Measurements from ENCODE around the gene BCL2L15.

The BCL2L15 gene

DNA sequence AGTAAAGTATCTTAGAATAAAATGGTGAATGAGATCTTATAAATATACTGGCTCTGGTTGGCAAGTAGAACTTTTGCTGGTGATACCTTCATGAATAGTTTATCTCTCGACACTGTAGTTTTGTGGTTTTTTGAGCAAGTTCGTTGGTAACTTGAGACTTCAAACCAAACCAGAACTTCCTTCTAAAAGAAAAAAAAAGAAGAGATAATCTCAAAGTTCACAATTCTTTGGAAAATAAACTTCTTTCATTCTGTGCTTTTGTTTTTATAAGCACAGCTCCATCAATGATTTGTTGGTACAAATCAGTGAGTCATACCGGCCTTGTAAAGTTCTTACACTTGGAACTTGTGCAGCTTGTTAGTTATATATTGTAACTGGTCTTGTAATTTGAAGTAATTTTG lies 44.1 kb upstream of the BCL2L15 start:
- DNase-seq (no peak), ATAC-seq (ENCODE audit: insufficient read depth, low read depth) (peak; percentile 25)
- Histone ChIP-seq H3K4me1 (ENCODE audit: insufficient read depth, low read length) (peaks cover 67% of the 10 kb centered on the region), H3K4me3 (ENCODE audit: low read depth in 1 of 2, low read length in 2 of 2) (peak overlapping the region; percentile 51 to 72; a peak in 3 of 4 replicates), H3K27me3 (ENCODE audit: insufficient read depth, low read length, poor library complexity) (no peaks in the 10 kb centered on the region), H3K27ac (ENCODE audit: low read length) (peak overlapping the region; percentile 86), H3K36me3 (ENCODE audit: insufficient read depth, low read length) (peaks cover 13% of the 10 kb centered on the region; the same call in 1 of the 2 replicates), H3K9me3 (ENCODE audit: insufficient read depth, low read length, severe bottlenecking) (no peaks in the 10 kb centered on the region), H3K9ac (ENCODE audit: low read depth, low read length) (peak overlapping the region; percentile 66), H2AFZ (ENCODE audit: low read depth, low read length) (no peak overlapping the region), H4K20me1 (ENCODE audit: insufficient read depth, low read length) (peaks cover 35% of the 10 kb centered on the region), H3K4me2 (ENCODE audit: insufficient read depth, low read length) (peak overlapping the region; percentile 77), H3K79me2 (ENCODE audit: insufficient read depth, low read length) (peaks cover 79% of the 10 kb centered on the region)
- TF ChIP-seq, protein P1, sequence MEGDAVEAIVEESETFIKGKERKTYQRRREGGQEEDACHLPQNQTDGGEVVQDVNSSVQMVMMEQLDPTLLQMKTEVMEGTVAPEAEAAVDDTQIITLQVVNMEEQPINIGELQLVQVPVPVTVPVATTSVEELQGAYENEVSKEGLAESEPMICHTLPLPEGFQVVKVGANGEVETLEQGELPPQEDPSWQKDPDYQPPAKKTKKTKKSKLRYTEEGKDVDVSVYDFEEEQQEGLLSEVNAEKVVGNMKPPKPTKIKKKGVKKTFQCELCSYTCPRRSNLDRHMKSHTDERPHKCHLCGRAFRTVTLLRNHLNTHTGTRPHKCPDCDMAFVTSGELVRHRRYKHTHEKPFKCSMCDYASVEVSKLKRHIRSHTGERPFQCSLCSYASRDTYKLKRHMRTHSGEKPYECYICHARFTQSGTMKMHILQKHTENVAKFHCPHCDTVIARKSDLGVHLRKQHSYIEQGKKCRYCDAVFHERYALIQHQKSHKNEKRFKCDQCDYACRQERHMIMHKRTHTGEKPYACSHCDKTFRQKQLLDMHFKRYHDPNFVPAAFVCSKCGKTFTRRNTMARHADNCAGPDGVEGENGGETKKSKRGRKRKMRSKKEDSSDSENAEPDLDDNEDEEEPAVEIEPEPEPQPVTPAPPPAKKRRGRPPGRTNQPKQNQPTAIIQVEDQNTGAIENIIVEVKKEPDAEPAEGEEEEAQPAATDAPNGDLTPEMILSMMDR (IDR thresholded peaks at IDR 0.05; ENCODE audit: borderline replicate concordance, extremely low read depth, low read length, poor library complexity, severe bottlenecking) = no peak
- TF ChIP-seq EZH2 (IDR thresholded peaks at IDR 0.05; ENCODE audit: borderline replicate concordance, low read depth, low read length, severe bottlenecking) = no peak

DNA sequence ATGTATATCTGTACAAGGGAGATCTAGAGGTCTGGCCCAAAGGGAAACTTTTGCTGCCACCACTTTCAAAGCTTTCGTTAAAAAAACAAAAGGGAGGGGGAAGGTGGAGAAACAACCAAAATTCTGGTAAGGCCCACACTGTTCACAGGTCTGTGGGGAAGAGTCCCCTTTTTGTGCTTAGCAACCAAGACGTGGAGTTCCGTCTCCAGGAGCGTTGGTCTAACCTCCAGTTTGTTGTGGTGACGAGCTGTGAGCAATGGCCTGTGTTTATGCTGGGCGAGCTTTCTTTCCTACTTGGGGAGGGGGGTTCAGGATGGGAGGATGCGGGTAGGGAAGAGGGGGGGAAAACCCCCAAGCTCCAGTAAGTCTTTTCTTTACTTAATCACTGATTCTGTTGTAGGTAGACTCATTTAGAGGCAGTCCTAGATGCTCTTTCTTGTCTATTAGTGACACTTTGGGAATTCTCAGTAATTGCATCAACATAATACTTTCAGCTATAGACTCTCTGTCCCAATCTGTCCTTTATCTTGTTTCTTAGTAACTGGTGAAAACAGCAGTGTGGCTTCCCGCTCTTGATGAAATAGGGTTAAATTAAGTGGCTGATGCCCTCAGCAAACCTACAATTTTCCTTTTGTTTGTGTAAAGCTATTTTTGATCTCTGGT lies 43.2 kb upstream of the BCL2L15 start:
- Histone ChIP-seq H3K36me3 (ENCODE audit: insufficient read depth, low read length) (peaks cover 13% of the 10 kb centered on the region; the same call in 1 of the 2 replicates), H3K4me1 (ENCODE audit: insufficient read depth, low read length) (peaks cover 59% of the 10 kb centered on the region), H2AFZ (ENCODE audit: low read depth, low read length) (peak overlapping the region; percentile 33; the same call in 1 of the 2 replicates), H4K20me1 (ENCODE audit: insufficient read depth, low read length) (peaks cover 32% of the 10 kb centered on the region), H3K4me3 (ENCODE audit: low read depth in 1 of 2, low read length in 2 of 2) (peak overlapping the region; percentile 51 to 72), H3K9ac (ENCODE audit: low read depth, low read length) (peak overlapping the region; percentile 66), H3K9me3 (ENCODE audit: insufficient read depth, low read length, severe bottlenecking) (no peaks in the 10 kb centered on the region), H3K27me3 (ENCODE audit: insufficient read depth, low read length, poor library complexity) (no peaks in the 10 kb centered on the region), H3K4me2 (ENCODE audit: insufficient read depth, low read length) (peak overlapping the region; percentile 77), H3K79me2 (ENCODE audit: insufficient read depth, low read length) (peaks cover 71% of the 10 kb centered on the region), H3K27ac (ENCODE audit: low read length) (peak overlapping the region; percentile 86)
- TF ChIP-seq, protein P1 (IDR thresholded peaks at IDR 0.05; ENCODE audit: borderline replicate concordance, extremely low read depth, low read length, poor library complexity, severe bottlenecking) = no peak
- no peak for TF ChIP-seq EZH2 (IDR thresholded peaks at IDR 0.05; ENCODE audit: borderline replicate concordance, low read depth, low read length, severe bottlenecking)
- DNase-seq = peak; percentile 78
- ATAC-seq (ENCODE audit: insufficient read depth, low read depth) = peak; percentile 67

DNA sequence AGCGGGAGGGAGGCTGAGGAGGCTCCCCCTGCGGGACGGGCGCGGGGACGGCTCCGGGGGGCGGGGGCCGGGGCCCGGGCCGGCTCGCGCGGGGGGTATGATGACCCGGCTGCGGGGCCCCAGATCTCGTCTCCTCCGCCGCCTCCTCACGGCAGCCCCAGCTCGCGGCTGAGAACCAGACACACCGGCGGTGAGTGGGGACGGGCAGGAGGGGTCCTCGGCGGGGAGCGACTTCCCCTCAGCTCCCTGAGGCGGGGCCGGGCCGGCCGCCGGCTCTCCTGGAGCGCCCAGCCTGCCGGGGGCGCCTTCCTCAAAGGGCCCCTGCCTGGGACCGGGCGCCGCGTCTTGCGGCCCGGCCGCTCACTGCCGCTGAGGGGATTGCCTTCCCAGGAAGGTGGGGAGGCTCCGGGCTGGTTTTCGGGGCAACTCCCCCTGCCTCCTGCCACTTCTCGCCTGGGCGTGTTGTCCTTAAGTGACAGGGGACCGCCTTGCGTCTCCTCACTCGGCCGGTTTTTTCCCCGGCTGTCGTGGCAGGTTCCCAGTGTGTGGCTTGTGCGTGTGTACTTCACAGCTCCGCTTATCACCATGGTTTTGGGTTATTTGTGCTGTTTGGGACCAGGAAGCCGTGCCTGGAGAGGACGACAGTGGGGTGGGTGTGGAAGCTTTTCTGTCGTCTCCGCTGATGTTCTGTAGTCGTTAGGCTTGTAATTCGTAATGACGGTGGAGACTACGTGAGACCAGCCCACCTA lies 42.5 kb upstream of the BCL2L15 start:
- peaks cover 13% of the 10 kb centered on the region; the same call in 1 of the 2 replicates for H3K36me3 ChIP-seq (ENCODE audit: insufficient read depth, low read length)
- ATAC-seq (ENCODE audit: insufficient read depth, low read depth) = peak; percentile 29
- H3K27ac ChIP-seq (ENCODE audit: low read length) = peak overlapping the region; percentile 86
- no peaks in the 10 kb centered on the region for H3K9me3 ChIP-seq (ENCODE audit: insufficient read depth, low read length, severe bottlenecking)
- H4K20me1 ChIP-seq (ENCODE audit: insufficient read depth, low read length) = peaks cover 25% of the 10 kb centered on the region
- no peaks in the 10 kb centered on the region for H3K27me3 ChIP-seq (ENCODE audit: insufficient read depth, low read length, poor library complexity)
- H3K4me3 ChIP-seq (ENCODE audit: low read depth in 1 of 2, low read length in 2 of 2) = peak overlapping the region; percentile 51 to 72
- peak overlapping the region; percentile 66 for H3K9ac ChIP-seq (ENCODE audit: low read depth, low read length)
- peaks cover 52% of the 10 kb centered on the region for H3K4me1 ChIP-seq (ENCODE audit: insufficient read depth, low read length)
- peak; percentile 48 for DNase-seq
- TF ChIP-seq, protein P1 (IDR thresholded peaks at IDR 0.05; ENCODE audit: borderline replicate concordance, extremely low read depth, low read length, poor library complexity, severe bottlenecking) = peak; percentile 25
- TF ChIP-seq EZH2 (IDR thresholded peaks at IDR 0.05; ENCODE audit: borderline replicate concordance, low read depth, low read length, severe bottlenecking) = no peak
- H2AFZ ChIP-seq (ENCODE audit: low read depth, low read length) = peak overlapping the region; percentile 33; the same call in 1 of the 2 replicates
- peaks cover 64% of the 10 kb centered on the region for H3K79me2 ChIP-seq (ENCODE audit: insufficient read depth, low read length)
- H3K4me2 ChIP-seq (ENCODE audit: insufficient read depth, low read length) = peak overlapping the region; percentile 77
